IPS-NIHi11 (cell line): ENCODE results near the gene LRRC3B.
"Not testable (repeated sequence)": the region's sequence is repeated elsewhere in the genome, so short reads cannot be mapped to it uniquely, and the experiment has no call there.

Source experiments
- DNase-seq: peaks from one replicate; pipeline ENCODE4 v3.0.0; 2012; ENCODE audit warnings: mixed read lengths, low spot score

The LRRC3B gene

GRCh38 chr3:26622621-26623418 lies at the start of gene LRRC3B:
Gene LRRC3B, plus strand, starts transcription at chr3:26622772. Its CDS starts 86,901 bp downstream, at chr3:26709673.
- DNase-seq, result peak; percentile 59

DNA sequence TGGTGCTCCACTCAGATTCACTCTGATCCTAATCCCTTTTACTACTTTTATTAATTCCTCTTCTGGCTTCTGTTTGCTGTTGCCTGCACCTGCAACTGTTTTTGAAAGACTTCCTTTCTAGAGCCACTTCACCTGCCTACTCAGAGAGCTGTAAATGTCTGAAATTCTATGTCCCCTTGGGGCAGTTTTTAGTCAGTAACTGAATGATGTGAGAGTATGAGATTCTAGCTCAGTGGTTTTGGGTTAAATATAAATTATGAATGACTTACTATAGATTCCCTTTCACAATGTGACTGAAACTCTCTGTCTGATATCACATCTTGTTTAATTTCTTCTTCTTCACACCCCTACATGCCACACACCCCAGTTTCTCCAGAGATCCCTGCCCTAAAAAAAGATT lies 47.8 kb upstream of the LRRC3B start:
- no peak for DNase-seq

GRCh38 chr3:26579116-26579515 lies 43.5 kb upstream of the LRRC3B start:
- no peak for DNase-seq

DNA sequence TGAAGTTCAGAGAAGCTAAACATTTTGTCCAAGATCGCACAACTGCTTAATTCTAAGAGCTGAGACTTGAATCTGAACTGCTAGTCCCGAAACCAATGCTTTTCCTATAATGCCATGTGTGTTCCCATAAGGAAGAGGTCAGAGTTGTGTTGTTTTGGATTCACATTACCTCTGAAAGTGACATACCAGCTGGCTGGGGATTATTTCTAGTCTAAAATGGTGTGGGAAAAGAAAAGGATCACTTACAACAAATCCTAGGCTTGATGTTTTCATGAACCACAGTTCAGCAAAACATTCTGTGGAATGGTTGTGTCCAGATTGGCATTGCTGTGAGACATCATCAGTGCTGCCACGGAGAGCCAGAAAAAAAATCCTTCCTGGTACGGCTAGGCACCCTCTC lies 35.0 kb upstream of the LRRC3B start:
- no peak for DNase-seq

DNA sequence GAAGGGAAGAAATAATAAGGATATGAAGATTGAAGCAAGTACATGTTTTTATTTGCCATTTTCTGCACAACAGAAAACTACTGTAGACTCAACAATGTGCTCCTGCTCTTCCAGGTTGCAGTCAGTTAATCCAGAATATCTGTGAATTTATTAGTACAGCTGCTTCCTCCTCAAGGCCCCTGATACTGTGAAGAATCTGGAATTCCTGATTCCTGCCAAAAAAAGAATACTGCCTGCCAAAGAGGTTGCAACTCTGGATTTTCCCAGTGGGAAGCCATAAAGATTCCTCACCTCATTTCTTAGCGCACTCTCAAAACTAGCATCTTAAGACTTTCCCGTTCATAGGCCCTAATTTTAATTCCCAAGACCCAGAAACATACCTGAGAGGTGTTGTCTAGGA lies 33.6 kb upstream of the LRRC3B start:
- DNase-seq, result no peak

GRCh38 chr3:26589678-26590077 lies 32.9 kb upstream of the LRRC3B start:
- no peak for DNase-seq

DNA sequence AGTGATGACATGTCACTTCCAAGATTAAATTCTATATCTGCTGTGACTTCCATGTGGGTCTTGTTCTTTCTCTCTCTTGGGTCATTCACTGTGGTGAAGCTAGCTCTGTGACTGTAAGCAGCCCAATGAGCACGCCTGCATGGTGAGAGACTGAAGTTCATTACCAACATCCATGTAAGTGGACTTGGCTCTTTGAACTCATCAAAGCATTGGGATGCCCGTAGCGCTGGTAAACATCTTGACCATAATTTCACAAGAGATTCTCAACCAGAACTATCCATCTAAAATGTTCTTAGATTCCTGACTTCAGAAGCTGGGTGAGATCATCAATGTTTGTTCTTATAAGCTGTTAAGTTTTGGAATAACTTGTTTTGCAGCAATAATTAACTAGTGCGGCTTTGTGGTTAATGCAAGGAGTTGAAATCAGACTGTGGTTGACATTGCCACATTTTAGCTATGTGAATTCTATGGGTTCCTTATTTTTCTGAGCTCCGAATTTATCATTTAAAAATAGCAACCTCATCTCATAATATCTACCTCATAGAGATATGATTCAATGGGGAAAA lies 31.6 kb upstream of the LRRC3B start:
- DNase-seq, result no peak

- DNase-seq, result no peak
These were observed 30.6 kb upstream of the LRRC3B start for GRCh38 chr3:26591926-26592325.

DNA sequence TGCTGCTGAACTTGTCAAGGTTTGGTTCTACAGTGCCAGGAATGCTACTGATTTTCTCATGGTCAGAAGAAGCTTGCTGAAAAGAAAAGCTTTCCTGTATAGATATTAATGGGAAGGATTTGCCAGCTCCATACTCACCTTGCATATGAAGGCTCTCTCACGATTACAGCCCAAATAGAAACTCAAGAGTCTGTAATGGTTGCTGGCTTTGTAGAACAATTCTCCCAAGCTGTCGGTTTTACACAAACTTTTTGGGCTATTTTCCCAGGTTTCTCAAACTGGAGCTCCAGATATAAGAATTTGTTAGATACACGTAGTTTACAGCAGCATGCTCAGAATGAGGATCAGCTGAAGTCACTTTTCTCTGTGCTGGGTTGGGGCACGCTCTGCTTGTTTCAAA lies 30.1 kb upstream of the LRRC3B start:
- no peak for DNase-seq

- DNase-seq, result no peak
These were observed 26.2 kb upstream of the LRRC3B start for GRCh38 chr3:26596335-26596734.

DNA sequence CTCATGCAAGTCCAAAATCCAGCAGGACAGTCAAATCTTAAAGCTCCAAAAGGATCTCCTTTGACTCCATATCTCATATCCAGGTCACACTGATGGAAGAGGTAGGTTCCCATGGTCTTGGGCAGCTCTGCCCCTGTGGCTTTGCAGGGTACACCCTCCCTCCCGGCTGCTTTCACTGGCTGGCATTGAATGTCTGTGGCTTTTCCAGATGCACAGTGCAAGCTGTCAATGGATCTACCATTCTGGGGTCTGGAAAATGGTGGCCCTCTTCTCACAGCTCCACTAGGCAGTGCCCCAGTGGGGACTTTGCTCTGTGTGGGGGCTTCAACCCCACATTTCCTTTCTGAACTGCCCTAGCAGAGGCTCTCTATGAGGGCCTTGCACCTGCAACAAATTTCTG lies 19.3 kb upstream of the LRRC3B start:
- not testable (repeated sequence) for DNase-seq

DNA sequence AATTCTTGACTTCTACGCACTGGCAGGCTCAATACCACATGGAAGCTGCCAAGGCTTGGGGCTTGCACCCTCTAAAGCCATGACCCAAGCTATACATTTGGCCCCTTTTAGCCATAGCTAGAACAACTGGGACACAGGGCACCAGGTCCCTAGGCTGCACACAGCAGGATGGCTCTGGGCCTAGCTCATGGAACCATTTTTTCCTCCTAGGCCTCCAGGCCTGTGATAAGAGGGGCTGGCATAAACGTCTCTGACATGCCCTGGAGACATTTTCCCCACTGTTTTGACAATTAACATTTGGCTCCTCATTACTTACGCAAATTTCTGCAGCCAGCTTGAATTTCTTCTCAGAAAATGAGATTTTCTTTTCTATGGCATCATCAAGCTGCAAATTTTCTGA lies 18.8 kb upstream of the LRRC3B start:
- DNase-seq, result not testable (repeated sequence)

DNA sequence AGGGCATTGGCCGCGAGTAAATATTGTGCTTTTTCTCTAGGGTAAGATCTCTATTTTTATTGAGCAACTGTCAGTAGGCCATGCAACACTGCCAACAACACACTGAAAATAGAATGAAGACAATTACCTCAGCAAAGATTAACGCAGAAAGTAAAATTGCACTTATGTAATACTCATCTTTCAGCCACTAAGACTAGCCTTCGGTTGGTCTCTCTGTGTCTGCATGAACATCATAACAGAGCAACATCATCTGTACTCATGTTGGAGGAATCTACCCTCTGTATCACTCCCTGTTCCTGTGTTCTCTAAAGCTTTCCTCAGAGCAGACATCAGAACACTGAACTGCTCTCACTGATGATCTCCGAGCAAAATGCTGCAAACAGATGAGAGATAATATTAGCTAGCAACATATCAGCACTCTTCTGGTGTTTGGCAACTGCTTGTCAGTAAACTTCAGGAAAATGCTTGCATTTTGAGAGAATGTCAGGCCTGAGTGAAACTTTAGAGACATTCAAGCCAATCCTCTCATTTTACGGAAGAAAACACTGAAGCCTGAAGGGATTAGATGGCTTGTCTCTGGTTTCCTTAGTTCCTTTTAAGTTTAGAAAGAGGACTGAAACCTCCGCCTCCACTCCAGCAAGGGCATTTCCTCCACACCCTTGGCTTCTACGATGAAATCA lies 8.4 kb upstream of the LRRC3B start:
- no peak for DNase-seq

- no peak for DNase-seq
These were observed 1.4 kb upstream of the LRRC3B start for GRCh38 chr3:26621176-26621575.

GRCh38 chr3:26621906-26622620 lies 509 bp upstream of the LRRC3B start:
- DNase-seq, result no peak

GRCh38 chr3:26623419-26624208 lies 1.0 kb downstream of the LRRC3B start:
- DNase-seq, result peak; percentile 31

- DNase-seq, result peak; percentile 33
These were observed 1.7 kb downstream of the LRRC3B start for GRCh38 chr3:26624209-26624765.

GRCh38 chr3:26625187-26625586 lies 2.6 kb downstream of the LRRC3B start:
- no peak for DNase-seq

DNA sequence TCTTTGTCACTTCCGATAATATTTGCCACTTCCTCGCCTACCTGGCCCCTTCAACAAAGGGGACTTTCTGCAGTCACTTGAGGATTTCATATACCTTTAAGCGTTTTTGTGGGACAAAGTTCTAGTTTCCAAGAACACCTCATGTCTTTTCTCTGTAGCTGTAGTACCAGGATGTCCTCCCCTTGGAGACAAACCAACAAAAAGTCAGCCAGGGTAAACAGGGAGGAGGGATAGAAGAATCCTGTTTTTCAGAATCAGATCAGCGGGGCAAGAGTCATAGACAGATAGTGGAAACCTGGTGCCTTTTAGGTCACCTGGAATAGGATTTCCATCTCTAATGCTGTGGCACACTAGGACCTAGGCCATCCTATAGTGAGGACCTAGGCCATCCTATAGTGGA lies 4.5 kb downstream of the LRRC3B start:
- no peak for DNase-seq

DNA sequence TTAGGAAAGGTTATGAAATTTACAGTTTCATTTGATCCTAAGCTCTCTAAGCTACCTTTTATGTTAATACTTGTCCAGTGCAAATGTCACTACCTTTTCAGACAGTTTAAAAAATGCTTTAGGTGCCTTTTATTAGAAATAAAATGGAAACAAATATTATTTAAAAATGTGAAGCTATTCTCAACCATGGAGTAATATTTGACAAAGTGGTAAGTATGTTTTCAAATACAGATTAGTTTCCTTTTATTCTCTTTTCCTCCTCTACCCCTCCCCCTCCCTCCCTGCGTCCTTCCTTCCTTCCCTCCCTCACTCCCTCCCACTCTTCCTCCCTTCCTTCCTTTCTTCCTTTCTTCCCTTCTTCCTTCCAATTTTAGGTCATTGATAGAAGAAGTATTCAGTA lies 6.3 kb downstream of the LRRC3B start:
- DNase-seq, result no peak

- no peak for DNase-seq
These were observed 8.3 kb downstream of the LRRC3B start for GRCh38 chr3:26630669-26631389.
